H1 (cell line): ENCODE results near the gene ZNF423.

Experiments
- BCL11A ChIP-seq, 2 experiments: IDR thresholded peaks; one replicate each; pipeline ENCODE4 v1.6.1; 2011; ENCODE audit warnings: low read depth in 2 of 2, low read length in 2 of 2, mild to moderate bottlenecking in 2 of 2
- CREB1 ChIP-seq: IDR thresholded peaks from 2 replicates; pipeline ENCODE4 v1.6.1; 2012; ENCODE audit warnings: inconsistent platforms
- EZH2 ChIP-seq: fragments of 200-600 bp; sonication (generic); IDR thresholded peaks from 2 replicates; pipeline ENCODE4 v1.7.1; 2012; ENCODE audit warnings: low read depth, mild to moderate bottlenecking, moderate library complexity, low read length, inconsistent platforms; ENCODE audit not compliant: severe bottlenecking
- GTF2F1 ChIP-seq: IDR thresholded peaks from 2 replicates; pipeline ENCODE4 v1.6.1; 2012; ENCODE audit warnings: low read depth, low read length, improper control_type of control experiment, borderline replicate concordance
- POLR2A ChIP-seq, 2 experiments: IDR thresholded peaks; 1 replicate in 1 of 2; 2 replicates in 1 of 2; pipeline ENCODE4 v1.6.1; 2011; ENCODE audit warnings: low read depth in 2 of 2, low read length in 2 of 2, mild to moderate bottlenecking in 2 of 2; ENCODE audit errors: control extremely low read depth in 1 of 2
- POLR2AphosphoS5 ChIP-seq: IDR thresholded peaks from 2 replicates; pipeline ENCODE4 v1.6.1; 2011; ENCODE audit warnings: low read depth, low read length
- POU5F1 ChIP-seq: IDR thresholded peaks from 2 replicates; pipeline ENCODE4 v1.6.1; 2011; ENCODE audit warnings: low read depth, mild to moderate bottlenecking, low read length, moderate library complexity
- SIN3A ChIP-seq, 2 experiments: IDR thresholded peaks in 1 of 2; conservative IDR thresholded peaks in 1 of 2; 2 replicates each; pipeline ENCODE4 v1.6.1; 2011 to 2012; ENCODE audit warnings: low read length in 2 of 2, improper control_type of control experiment in 1 of 2, low read depth in 1 of 2, mild to moderate bottlenecking in 1 of 2
- TAF1 ChIP-seq: IDR thresholded peaks from 2 replicates; pipeline ENCODE4 v1.6.1; 2011; ENCODE audit warnings: mild to moderate bottlenecking, low read depth, low read length
- TCF12 ChIP-seq: IDR thresholded peaks from 2 replicates; pipeline ENCODE4 v1.6.1; 2011; ENCODE audit warnings: low read depth, mild to moderate bottlenecking, low read length
- TF ChIP-seq, protein P1 (sequence below), 3 experiments: IDR thresholded peaks; 1 replicate in 2 of 3; 2 replicates in 1 of 3; pipeline versions ENCODE4 v1.5.1 to v1.6.1; 2011; ENCODE audit warnings: low read length in 3 of 3, mild to moderate bottlenecking in 3 of 3, inconsistent platforms in 2 of 3, low read depth in 1 of 3, moderate library complexity in 1 of 3; ENCODE audit not compliant: insufficient read depth in 1 of 3; ENCODE audit errors: control extremely low read depth in 1 of 3
- TF ChIP-seq, protein P2 (sequence below): IDR thresholded peaks from 2 replicates; pipeline ENCODE4 v1.6.1; 2012; ENCODE audit warnings: inconsistent platforms

DNA sequence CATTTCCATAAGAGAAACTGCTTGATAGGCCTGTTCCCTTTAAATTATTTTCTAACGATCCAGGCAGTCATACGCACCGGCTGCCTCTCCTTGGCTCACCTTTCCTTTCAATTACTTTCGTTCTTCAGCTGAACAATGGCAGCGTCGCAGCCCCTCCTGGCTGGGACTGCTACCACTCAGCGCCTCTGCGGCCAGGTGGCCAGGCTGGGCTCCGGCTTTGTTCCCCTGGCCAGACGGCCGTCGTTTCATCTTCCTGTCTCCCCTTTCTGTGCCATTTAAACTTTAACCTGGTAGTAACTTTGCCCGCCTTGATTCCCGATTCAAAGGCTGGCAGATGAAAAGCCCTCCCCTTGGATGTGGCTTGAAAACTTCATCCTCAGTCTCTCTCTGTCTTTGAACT lies 403.3 kb downstream of the ZNF423 start:
- TF ChIP-seq, protein P1, sequence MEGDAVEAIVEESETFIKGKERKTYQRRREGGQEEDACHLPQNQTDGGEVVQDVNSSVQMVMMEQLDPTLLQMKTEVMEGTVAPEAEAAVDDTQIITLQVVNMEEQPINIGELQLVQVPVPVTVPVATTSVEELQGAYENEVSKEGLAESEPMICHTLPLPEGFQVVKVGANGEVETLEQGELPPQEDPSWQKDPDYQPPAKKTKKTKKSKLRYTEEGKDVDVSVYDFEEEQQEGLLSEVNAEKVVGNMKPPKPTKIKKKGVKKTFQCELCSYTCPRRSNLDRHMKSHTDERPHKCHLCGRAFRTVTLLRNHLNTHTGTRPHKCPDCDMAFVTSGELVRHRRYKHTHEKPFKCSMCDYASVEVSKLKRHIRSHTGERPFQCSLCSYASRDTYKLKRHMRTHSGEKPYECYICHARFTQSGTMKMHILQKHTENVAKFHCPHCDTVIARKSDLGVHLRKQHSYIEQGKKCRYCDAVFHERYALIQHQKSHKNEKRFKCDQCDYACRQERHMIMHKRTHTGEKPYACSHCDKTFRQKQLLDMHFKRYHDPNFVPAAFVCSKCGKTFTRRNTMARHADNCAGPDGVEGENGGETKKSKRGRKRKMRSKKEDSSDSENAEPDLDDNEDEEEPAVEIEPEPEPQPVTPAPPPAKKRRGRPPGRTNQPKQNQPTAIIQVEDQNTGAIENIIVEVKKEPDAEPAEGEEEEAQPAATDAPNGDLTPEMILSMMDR (IDR thresholded peaks at IDR 0.05; ENCODE audit: control extremely low read depth in 1 of 3, insufficient read depth in 1 of 3, low read depth in 1 of 3, low read length in 3 of 3), result no peak
- TF ChIP-seq CREB1, result no peak
- no peak for TF ChIP-seq TAF1
- TF ChIP-seq, protein P2, sequence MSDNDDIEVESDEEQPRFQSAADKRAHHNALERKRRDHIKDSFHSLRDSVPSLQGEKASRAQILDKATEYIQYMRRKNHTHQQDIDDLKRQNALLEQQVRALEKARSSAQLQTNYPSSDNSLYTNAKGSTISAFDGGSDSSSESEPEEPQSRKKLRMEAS, result peak; percentile 65
- no peak for TF ChIP-seq BCL11A (IDR thresholded peaks at IDR 0.05; ENCODE audit: low read depth in 2 of 2, low read length in 2 of 2)
- no peak for TF ChIP-seq TCF12
- TF ChIP-seq SIN3A (conservative IDR thresholded peaks at IDR 0.05 in 1 of 2, IDR thresholded peaks at IDR 0.05 in 1 of 2; ENCODE audit: low read depth in 1 of 2, low read length in 2 of 2), result no peak
- no peak for TF ChIP-seq POLR2AphosphoS5
- no peak for TF ChIP-seq POLR2A (IDR thresholded peaks at IDR 0.05; ENCODE audit: control extremely low read depth in 1 of 2, low read depth in 2 of 2, low read length in 2 of 2)
- TF ChIP-seq GTF2F1, result no peak
- TF ChIP-seq EZH2, result no peak
- no peak for TF ChIP-seq POU5F1
